IPS DF 4.7 (cell line): ENCODE measurements around the gene SLC41A1.

ENCODE experiments used
- DNase-seq: peaks from one replicate; pipeline ENCODE4 v3.0.0-alpha.2; 2013; ENCODE audit warnings: low spot score; ENCODE audit errors: extremely low read depth

SLC41A1 gene

GRCh38 chr1:205754857-205755256 is 58.1 kb downstream of the SLC41A1 start:
- DNase-seq: no peak

GRCh38 chr1:205751036-205751651 is 61.9 kb downstream of the SLC41A1 start:
- DNase-seq: no peak

DNA sequence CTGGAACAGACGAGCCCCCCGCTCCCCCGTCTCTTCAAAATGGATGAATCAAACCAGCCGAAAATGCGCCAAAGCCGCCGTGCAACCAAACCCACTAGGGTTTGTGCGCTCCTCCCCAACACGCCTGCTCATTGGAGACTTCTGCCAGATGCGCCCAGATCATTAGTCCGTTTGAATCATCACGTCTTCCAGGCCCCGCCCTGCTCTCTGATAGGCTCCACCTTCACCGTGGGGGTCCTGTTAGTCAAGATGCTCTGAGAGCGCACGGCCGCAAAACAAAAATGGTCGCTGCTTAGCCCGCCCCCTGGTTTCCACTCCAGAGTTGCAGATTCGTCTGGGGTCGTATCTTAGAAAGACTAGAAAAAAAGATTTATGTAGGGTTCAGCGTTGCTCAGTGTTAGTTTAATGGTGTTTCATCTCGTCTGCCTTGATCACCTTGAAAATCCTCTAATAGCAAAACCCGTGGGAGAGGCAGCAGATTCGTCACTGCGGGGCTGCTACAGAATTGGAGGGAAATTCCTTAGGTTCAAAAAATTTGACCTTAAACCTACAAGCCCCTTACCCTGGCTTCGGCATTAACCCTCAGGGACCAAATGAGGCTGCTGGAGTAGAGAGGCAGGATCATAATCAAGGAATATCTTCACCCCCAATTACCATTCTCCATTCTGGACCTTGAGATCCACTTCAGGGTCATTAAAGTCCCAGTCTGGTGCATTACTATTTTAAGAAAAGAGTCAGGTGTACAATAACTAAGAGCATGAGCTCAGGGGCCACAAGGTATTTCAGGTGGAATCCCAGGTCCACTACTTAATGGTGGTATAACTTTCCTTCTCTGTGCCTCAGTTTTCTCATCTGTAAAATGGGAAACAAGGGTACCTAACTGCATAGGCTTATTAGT is 62.6 kb downstream of the SLC41A1 start, which contains the start of gene NUCKS1:
TSS of gene NUCKS1 (minus strand) at position 45 of the 898 bp plus-strand sequence. CDS start 209 bp downstream, outside the sequence.
- DNase-seq: peak; percentile 91

- DNase-seq: no peak
These were observed 63.5 kb downstream of the SLC41A1 start for GRCh38 chr1:205749234-205750137.

- DNase-seq: no peak
These were observed 64.4 kb downstream of the SLC41A1 start for GRCh38 chr1:205748403-205749233.

DNA sequence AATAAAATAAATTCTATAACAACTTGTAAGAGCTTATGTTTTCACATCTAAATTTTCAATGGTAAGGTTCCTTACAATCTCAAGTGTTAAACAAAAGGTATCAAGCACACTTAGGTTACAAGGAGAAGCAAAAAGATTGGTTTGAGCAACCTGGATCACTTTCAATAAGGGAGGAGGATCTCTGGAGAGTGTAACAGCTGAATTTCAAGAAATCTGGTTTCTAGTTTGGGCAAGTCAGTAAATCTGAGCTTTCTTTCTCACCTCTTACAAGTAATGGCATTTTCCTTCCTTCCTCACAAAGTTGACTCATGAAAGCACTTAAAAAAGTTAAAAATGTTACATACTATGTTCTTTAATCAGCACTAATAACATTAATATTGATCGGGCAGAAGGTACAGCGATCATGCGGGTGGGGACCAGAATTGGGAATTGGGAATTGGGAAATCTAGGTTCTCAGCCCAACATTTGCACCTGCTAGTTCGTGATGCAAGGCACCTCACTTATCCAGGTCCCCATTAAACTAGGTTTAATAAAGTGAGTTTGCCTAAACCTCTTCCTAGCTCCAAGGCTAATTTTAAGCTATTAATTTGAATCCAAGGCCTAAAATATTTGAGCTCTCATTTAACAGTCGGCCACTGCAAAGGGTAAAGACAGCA is 66.1 kb downstream of the SLC41A1 start:
- DNase-seq: no peak

- no peak for DNase-seq
These were observed 68.6 kb downstream of the SLC41A1 start for GRCh38 chr1:205744403-205744802.

DNA sequence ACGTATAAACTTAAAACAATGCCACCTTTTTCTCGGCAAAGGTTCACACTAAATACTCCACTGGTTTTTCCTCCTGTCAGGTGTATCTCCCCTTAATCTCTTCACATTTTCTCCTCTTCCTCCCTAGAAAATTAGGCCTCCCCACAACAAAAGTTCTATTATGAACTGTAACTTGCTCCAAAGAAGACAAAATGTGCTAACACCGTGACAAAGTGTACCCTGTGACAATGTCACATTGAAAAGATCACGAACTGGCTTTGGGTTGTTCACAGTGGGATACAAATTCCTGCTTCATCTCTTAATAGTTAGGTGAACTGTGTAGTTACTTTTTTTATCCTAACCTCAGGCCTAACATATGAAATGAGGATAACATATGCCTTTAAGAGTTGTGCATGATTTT is 69.0 kb downstream of the SLC41A1 start:
- no peak for DNase-seq

GRCh38 chr1:205741681-205742080 is 71.3 kb downstream of the SLC41A1 start:
- DNase-seq: no peak

GRCh38 chr1:205739348-205740160 is 73.4 kb downstream of the SLC41A1 start:
- DNase-seq: no peak
